Ovary (tissue), 3 donors: ENCODE data around the gene RIN2.
A peak's percentile ranks its signal among the peaks of the same experiment; 100 is the strongest.

Source experiments
- CTCF ChIP-seq, 3 donors: fragments of 450-650 bp in 2 of 3; fragments of 200-600 bp in 1 of 3; IDR thresholded peaks; one replicate each; pipeline versions ENCODE4 v1.5.1 to v1.8.0; 2016 to 2022; ENCODE audit warnings: antibody characterized with exemption in 3 of 3, mild to moderate bottlenecking in 1 of 3
- EP300 ChIP-seq: sonication (generic); formaldehyde crosslinking; IDR thresholded peaks from one replicate; pipeline ENCODE4 v1.6.1; 2017; ENCODE audit warnings: antibody characterized with exemption
- donor health status: DM: no; HTN: no; CAD: no.

- TF ChIP-seq CTCF (IDR thresholded peaks at IDR 0.05), result no peak
- TF ChIP-seq EP300, result peak; percentile 20
These were observed 448 bp upstream of the RIN2 start for GRCh38 chr20:19757487-19758132.
